ENCODE data around the gene ZNF107.
"Not testable (repeated sequence)": the region's sequence is repeated elsewhere in the genome, so short reads cannot be mapped to it uniquely, and the experiment has no call there.

Gene ZNF107

GRCh38 chr7:64733550-64734240 is 67.8 kb downstream of the ZNF107 start:
- no peak for DNase-seq (ENCODE audit: low spot score)

GRCh38 chr7:64736575-64736974 is 70.6 kb downstream of the ZNF107 start:
- no peak for DNase-seq (ENCODE audit: low spot score)

GRCh38 chr7:64738403-64738802 is 72.5 kb downstream of the ZNF107 start:
- DNase-seq (ENCODE audit: low spot score), result not testable (repeated sequence)

- DNase-seq (ENCODE audit: low spot score), result not testable (repeated sequence)
Measured at GRCh38 chr7:64738953-64739352, 73.0 kb downstream of the ZNF107 start.

GRCh38 chr7:64744680-64745079 is 78.7 kb downstream of the ZNF107 start:
- DNase-seq (ENCODE audit: low spot score), result no peak

GRCh38 chr7:64747802-64748201 is 81.9 kb downstream of the ZNF107 start:
- no peak for DNase-seq (ENCODE audit: low spot score)

GRCh38 chr7:64753032-64753431 is 87.1 kb downstream of the ZNF107 start:
- DNase-seq (ENCODE audit: low spot score), result no peak

GRCh38 chr7:64755865-64756264 is 89.9 kb downstream of the ZNF107 start:
- DNase-seq (ENCODE audit: low spot score), result no peak

GRCh38 chr7:64758151-64758550 is 92.2 kb downstream of the ZNF107 start:
- DNase-seq (ENCODE audit: low spot score), result no peak
